Aorta (tissue), 5 donors: Measurements from ENCODE around the gene TSPAN32. TPM values are rescaled to one million over a fixed set of nuclear protein-coding genes. Genes with fewer than 3 reads are reported as not detected.
A peak's percentile ranks its signal among the peaks of the same experiment; 100 is the strongest.

Experiments
- ATAC-seq: fragments of 200-7000 bp; cut with Tn5 transposase; one replicate; pipeline ENCODE4 v1.9.1; 2022; ENCODE audit warnings: moderate library complexity; ENCODE audit not compliant: low FRiP score
- DNase-seq, 2 donors: peaks; one replicate each; pipeline ENCODE4 v3.0.0-alpha.2; 2020
- H3K27ac ChIP-seq, 2 donors: one replicate each; pipeline ENCODE4 v1.5.1; 2013; ENCODE audit warnings: low read length in 2 of 2, mild to moderate bottlenecking in 2 of 2, moderate library complexity in 2 of 2, control low read depth in 1 of 2, inconsistent platforms in 1 of 2, low read depth in 1 of 2
- H3K27me3 ChIP-seq, 2 donors: one replicate each; pipeline ENCODE4 v1.6.1; 2013; ENCODE audit warnings: control low read depth in 1 of 2, low read length in 1 of 2, mild to moderate bottlenecking in 1 of 2, moderate library complexity in 1 of 2; ENCODE audit not compliant: insufficient read depth in 2 of 2, control insufficient read depth in 1 of 2
- H3K36me3 ChIP-seq, 2 donors: one replicate each; pipeline ENCODE4 v1.6.1; 2013; ENCODE audit warnings: control low read depth in 1 of 2, low read length in 1 of 2, mild to moderate bottlenecking in 1 of 2; ENCODE audit not compliant: insufficient read depth in 2 of 2, control insufficient read depth in 1 of 2
- H3K4me1 ChIP-seq, 2 donors: one replicate each; pipeline ENCODE4 v1.6.1; 2013; ENCODE audit warnings: low read length in 2 of 2, control low read depth in 1 of 2, mild to moderate bottlenecking in 1 of 2, moderate library complexity in 1 of 2; ENCODE audit not compliant: insufficient read depth in 2 of 2, control insufficient read depth in 1 of 2
- H3K4me3 ChIP-seq, 2 donors: one replicate each; pipeline ENCODE4 v1.5.1; 2013; ENCODE audit warnings: low read length in 2 of 2, control low read depth in 1 of 2, mild to moderate bottlenecking in 1 of 2
- H3K9me3 ChIP-seq: one replicate; pipeline ENCODE4 v1.6.1; 2013; ENCODE audit warnings: mild to moderate bottlenecking, low read length; ENCODE audit not compliant: control insufficient read depth
- WGBS, 2 donors: extraction: QIAGEN DNeasy Blood & Tissue Kit; methylation state at CpG; one replicate each; pipeline ENCODE4 v1.1.7; 2013; 5-methylcytosine and 5-hydroxymethylcytosine counted together
- intact Hi-C, 2 donors: fragments of 100-400 bp; cut with DNase I; formaldehyde crosslinking; loops; one replicate each; pipeline versions ENCODE4 v1.14.2 to v1.15.0; 2022
- polyA plus RNA-seq, 2 donors: library from polyadenylated mRNA; stranded (reverse); fragments of 200-250 nt; gene quantifications; one replicate each; pipeline ENCODE4 v1.2.3, GENCODE V29; 2013
- total RNA-seq, 2 donors: library from RNA; stranded (reverse); fragmentation: NEBNext Ultra II Directional; extraction: Animal tissue kit (Norgen Biotek cat#: 25700); gene quantifications; one replicate each; pipeline ENCODE4 v1.2.1, GENCODE V29; 2021
- donor health status: healthy with polysubstance abuse.
- donor health status: Bipolar disorder and iron deficiency.
- donor health status: DM: no; HTN: no; CAD: no.
- donor health status: DM: no; HTN: no; CAD: no.
- donor health status: DM: yes; HTN: yes; CAD: no.

TSPAN32 gene
- total and polyA plus RNA-seq, 4 donors, result 0.84 to 8.7 (median 3.5) TPM; not detected in 1

- Histone ChIP-seq H3K4me3 (no peak overlapping the region), H3K27ac (no peak overlapping the region), H3K27me3 (no peaks in the 10 kb centered on the region), H3K36me3 (no peaks in the 10 kb centered on the region), H3K4me1 (no peaks in the 10 kb centered on the region), H3K9me3 (no peaks in the 10 kb centered on the region)
- DNase-seq (peak in 1 of 2 donors; percentile 75), ATAC-seq (no peak)
- 83 to 86% methylated on average over 16 of the region's 16 CpGs for WGBS, 2 donors
- intact Hi-C loops, result no loop called here
Measured at GRCh38 chr11:2310073-2310785, 8.4 kb downstream of the TSPAN32 start.

GRCh38 chr11:2310786-2311352 lies 9.1 kb downstream of the TSPAN32 start:
- Histone ChIP-seq H3K36me3 (no peaks in the 10 kb centered on the region), H3K27me3 (no peaks in the 10 kb centered on the region), H3K4me3 (no peak overlapping the region), H3K27ac (no peak overlapping the region), H3K9me3 (no peaks in the 10 kb centered on the region), H3K4me1 (no peaks in the 10 kb centered on the region)
- DNase-seq, result peak in 1 of 2 donors; percentile 53
- WGBS, 2 donors, result 77 to 79% methylated on average over 14 to 16 of the region's 16 CpGs
- no peak for ATAC-seq
- intact Hi-C loops, result no loop called here

- ATAC-seq, result no peak
- H3K9me3 ChIP-seq, result no peaks in the 10 kb centered on the region
- peak in 1 of 2 donors; percentile 53 for DNase-seq
- H3K27ac ChIP-seq, result no peak overlapping the region
- intact Hi-C loops, result no loop called here
- no peaks in the 10 kb centered on the region for H3K27me3 ChIP-seq
- H3K4me3 ChIP-seq, result no peak overlapping the region
- H3K36me3 ChIP-seq, result no peaks in the 10 kb centered on the region
- 86 to 89% methylated on average over 21 of the region's 21 CpGs for WGBS, 2 donors
- no peaks in the 10 kb centered on the region for H3K4me1 ChIP-seq
Measured at GRCh38 chr11:2311353-2312133, 9.7 kb downstream of the TSPAN32 start.

DNA sequence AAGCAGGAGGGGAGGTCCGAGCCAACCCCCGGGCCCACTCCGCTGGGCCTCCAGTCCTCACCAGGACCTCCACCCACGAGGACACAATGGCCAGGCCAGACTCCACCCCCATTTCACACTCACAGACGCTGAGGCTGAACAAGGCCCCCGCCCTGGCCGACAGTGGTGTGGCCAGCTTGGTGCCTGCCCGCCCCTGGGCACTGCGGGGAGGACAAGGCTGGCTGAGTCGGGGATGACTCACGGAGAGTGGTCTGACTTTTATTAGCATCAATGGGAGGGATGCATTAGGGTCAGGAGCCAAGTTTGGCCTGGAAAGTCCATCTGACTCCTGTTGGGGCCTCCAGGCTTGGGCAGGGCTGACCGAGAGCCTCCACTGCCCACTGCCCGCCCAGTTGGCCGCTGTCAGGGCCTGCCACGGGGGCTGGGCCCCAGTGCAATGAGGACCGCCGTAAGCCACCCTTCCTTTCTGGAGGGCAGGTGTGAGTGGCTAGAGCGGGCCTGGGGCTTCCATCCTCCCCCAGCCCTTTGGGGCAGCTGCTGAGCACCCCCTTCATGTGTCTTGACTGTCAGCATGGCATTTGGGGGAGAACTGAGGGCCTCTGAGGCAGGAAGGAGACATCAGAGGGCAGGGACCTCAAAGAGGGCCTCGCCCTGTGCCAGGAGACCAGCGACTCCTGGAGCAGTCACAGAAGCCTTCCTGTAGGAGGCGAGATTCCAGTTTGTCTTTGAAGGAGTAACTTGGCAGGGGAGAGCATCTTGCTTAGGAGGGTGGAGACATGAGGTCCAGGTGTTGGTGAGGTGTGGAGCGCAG lies 10.6 kb downstream of the TSPAN32 start:
- intact Hi-C loops, result no loop called here
- 68 to 71% methylated on average over 22 of the region's 22 CpGs for WGBS, 2 donors
- DNase-seq (peak; percentile 79 to 84), ATAC-seq (peak; percentile 29)
- no peak overlapping the region for H3K4me3 ChIP-seq
- no peaks in the 10 kb centered on the region for H3K27me3 ChIP-seq
- H3K36me3 ChIP-seq, result no peaks in the 10 kb centered on the region
- peaks cover under 1% of the 10 kb centered on the region for H3K9me3 ChIP-seq
- H3K4me1 ChIP-seq, result no peaks in the 10 kb centered on the region
- no peak overlapping the region for H3K27ac ChIP-seq

GRCh38 chr11:2313051-2313951 lies 11.5 kb downstream of the TSPAN32 start:
- no peaks in the 10 kb centered on the region for H3K27me3 ChIP-seq
- no peaks in the 10 kb centered on the region for H3K36me3 ChIP-seq
- no peaks in the 10 kb centered on the region for H3K4me1 ChIP-seq
- 88 to 89% methylated on average over 34 of the region's 34 CpGs for WGBS, 2 donors
- ATAC-seq (no peak), DNase-seq (peak in 1 of 2 donors; percentile 72)
- peaks cover 2% of the 10 kb centered on the region for H3K9me3 ChIP-seq
- no peak overlapping the region for H3K27ac ChIP-seq
- H3K4me3 ChIP-seq, result no peak overlapping the region
- intact Hi-C loops, result no loop called here

DNA sequence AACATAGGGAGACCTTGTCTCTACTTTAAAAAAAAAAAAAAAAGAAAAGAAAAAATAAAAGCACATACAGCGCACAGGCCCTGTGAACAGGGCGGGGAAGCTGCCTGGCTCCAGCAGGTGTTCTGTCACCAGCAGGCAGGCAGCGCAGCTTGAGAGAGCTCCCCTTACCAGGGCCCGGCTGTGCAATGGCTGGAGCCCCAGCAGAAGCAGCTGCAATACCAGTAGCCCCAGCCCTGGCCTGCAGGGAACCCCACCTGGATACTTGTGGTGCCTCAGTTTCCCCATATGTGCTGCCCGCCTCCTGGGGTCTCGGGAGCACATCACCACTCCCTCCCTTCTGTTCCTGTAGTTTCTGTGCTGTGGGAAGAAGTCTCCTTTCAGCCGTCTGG lies 12.3 kb downstream of the TSPAN32 start:
- Histone ChIP-seq H3K4me3 (no peak overlapping the region), H3K36me3 (no peaks in the 10 kb centered on the region), H3K27ac (peak overlapping the region; percentile 15 to 59), H3K9me3 (peaks cover 2% of the 10 kb centered on the region), H3K27me3 (no peaks in the 10 kb centered on the region), H3K4me1 (no peaks in the 10 kb centered on the region)
- 90% methylated on average over 7 of the region's 7 CpGs for WGBS, 2 donors
- DNase-seq (peak in 1 of 2 donors; percentile 55), ATAC-seq (no peak)
- intact Hi-C loops, result loop anchor here in 1 of 2 donors (2.0 kb wide), 2 partner anchors 65 to 87 kb away; partner anchors contain the start of gene TSSC4

DNA sequence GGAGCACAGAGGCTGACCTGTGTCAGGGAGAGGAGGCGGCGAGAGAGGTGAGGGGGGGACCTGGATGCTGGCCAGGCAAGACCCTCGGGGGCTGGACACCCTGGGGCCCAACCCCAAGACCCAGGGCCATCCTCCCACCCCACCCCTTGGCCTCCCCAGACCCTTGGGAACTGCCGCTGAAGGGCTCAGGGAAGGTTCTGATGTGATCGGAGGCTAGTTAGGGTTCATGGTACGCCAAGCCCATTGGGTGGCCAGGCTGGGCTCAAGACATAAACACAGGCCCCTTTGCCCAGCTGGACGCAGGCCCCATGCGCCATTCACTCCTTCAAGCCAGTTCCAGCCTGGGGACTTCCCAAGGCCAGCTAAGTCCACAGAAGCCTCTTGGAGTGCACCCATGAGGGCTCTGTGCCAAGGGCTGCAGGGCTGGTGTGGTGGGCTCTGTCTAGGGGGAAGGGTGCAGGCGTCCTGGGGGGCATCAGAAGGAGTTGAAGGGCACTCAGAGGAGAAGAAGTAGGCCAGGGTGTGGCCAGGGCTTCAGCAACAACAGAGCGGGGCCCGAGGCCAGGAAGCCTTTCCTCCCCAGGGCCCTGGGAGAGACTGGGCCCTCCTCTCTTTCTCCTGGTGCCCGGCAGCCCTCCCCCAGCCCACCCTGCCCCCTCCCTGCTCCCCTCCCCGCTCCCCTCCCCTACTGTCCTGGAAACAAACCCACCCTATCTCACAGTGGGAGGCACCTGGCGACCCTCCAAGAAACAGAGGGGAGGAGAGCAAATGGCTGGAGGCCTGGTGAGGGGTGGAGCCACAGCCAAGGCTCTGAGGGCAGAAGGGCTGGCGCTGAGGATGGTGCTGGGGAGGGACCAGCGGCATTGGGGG lies 12.9 kb downstream of the TSPAN32 start:
- ATAC-seq, result peak; percentile 87
- intact Hi-C loops, result loop anchor here (2.0 to 5.0 kb wide), 3 partner anchors 63 to 86 kb away; partner anchors contain the start of genes CD81 (in 1 of the 2) and TSSC4 (in 1 of the 2)

More for the DNA sequence above, 12.9 kb downstream of the TSPAN32 start:
- H3K4me1 ChIP-seq, result no peaks in the 10 kb centered on the region
- H3K27ac ChIP-seq, result peak overlapping the region; percentile 59 to 67
- H3K36me3 ChIP-seq, result no peaks in the 10 kb centered on the region
- H3K4me3 ChIP-seq, result no peak overlapping the region
- WGBS, 2 donors, result 18 to 20% methylated on average over 12 to 16 of the region's 16 CpGs
- DNase-seq, result peak; percentile 93 to 95
- H3K27me3 ChIP-seq, result no peaks in the 10 kb centered on the region
- H3K9me3 ChIP-seq, result peaks cover 2% of the 10 kb centered on the region
